NCI-H748 (cell line): ENCODE measurements around the gene IFIT3.
"Not testable (repeated sequence)": the region's sequence is repeated elsewhere in the genome, so short reads cannot be mapped to it uniquely, and the experiment has no call there.

Source experiments
- DNase-seq: peaks from one replicate; lab custom pipeline; 2025; ENCODE audit not compliant: unreplicated experiment; lab: John Stamatoyannopoulos, UW

IFIT3 gene

DNA sequence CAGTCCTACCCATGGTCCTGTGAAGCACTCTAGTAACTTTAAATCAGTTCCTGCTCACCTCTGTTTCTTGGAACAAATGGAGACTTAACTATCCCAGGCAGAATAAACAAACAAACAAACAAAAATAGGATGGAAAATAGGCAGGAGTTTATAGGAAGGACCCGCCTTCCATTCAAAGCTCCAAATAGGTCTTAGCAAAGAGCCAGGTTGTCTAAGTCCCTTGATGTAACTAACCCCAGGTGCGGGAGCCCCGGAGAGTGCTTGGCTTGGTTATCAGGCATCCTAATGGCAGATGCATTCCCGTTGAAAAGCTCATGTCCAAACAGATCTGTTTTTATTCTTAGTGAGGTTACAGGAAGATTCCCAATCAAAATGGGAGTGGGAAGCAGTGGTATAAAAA is 23.8 kb upstream of the IFIT3 start:
- peak; percentile 17 for DNase-seq

DNA sequence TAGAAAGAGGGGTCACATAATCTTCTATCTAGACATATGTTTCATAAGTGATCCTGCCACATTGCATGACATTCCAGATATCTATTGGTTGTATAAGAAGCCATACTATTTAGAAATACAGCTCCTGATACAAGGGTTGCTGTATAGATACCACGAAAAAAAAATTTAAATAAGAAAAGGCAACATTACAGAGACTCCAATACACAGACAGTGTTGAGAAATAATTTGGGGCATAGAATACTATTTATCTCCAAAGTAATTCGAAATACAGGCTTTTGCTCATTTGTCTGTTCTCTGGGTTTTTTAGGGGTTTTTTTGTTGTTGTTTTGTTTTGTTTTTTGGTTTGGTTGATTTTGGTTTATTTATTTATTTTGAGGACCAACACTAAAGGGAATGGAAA is 23.4 kb upstream of the IFIT3 start:
- no peak for DNase-seq

DNA sequence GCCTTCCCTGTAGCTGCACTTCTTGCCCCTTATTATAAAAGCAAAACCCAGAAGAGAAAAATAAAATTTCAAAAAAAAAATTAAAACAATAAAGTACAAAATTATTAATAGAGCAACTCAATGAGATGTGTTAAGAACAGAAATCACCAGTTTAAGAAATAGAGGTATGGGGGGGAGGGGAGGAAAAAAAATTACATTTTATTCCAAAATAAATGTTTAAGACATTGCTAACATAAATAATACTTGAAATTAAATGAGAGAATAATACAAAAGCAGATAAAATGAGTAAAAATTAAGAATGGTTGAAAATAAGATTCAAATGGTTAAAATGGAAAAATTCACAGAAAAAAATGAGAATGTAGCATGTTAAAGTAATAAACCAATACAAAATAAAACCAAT is 22.9 kb upstream of the IFIT3 start:
- no peak for DNase-seq

DNA sequence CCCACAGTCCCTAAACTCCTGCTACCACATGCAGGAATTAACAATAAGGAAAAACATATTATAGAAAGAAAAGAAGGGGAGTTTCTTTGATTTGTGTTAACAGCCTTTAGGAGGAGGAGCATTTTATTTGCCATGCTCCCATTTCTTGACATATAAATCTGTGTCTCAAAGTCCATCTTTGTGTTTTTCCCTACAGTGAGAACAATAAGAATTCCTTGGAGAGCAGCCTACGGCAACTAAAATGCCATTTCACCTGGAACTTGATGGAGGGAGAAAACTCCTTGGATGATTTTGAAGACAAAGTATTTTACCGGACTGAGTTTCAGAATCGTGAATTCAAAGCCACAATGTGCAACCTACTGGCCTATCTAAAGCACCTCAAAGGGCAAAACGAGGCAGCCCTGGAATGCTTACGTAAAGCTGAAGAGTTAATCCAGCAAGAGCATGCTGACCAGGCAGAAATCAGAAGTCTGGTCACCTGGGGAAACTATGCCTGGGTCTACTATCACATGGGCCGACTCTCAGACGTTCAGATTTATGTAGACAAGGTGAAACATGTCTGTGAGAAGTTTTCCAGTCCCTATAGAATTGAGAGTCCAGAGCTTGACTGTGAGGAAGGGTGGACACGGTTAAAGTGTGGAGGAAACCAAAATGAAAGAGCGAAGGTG is 21.9 kb upstream of the IFIT3 start:
- DNase-seq = no peak

DNA sequence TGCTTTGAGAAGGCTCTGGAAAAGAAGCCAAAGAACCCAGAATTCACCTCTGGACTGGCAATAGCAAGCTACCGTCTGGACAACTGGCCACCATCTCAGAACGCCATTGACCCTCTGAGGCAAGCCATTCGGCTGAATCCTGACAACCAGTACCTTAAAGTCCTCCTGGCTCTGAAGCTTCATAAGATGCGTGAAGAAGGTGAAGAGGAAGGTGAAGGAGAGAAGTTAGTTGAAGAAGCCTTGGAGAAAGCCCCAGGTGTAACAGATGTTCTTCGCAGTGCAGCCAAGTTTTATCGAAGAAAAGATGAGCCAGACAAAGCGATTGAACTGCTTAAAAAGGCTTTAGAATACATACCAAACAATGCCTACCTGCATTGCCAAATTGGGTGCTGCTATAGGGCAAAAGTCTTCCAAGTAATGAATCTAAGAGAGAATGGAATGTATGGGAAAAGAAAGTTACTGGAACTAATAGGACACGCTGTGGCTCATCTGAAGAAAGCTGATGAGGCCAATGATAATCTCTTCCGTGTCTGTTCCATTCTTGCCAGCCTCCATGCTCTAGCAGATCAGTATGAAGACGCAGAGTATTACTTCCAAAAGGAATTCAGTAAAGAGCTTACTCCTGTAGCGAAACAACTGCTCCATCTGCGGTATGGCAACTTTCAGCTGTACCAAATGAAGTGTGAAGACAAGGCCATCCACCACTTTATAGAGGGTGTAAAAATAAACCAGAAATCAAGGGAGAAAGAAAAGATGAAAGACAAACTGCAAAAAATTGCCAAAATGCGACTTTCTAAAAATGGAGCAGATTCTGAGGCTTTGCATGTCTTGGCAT is 21.1 kb upstream of the IFIT3 start:
- DNase-seq = no peak

DNA sequence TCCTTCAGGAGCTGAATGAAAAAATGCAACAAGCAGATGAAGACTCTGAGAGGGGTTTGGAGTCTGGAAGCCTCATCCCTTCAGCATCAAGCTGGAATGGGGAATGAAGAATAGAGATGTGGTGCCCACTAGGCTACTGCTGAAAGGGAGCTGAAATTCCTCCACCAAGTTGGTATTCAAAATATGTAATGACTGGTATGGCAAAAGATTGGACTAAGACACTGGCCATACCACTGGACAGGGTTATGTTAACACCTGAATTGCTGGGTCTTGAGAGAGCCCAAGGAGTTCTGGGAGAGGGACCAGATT is 20.6 kb upstream of the IFIT3 start:
- DNase-seq = no peak

DNA sequence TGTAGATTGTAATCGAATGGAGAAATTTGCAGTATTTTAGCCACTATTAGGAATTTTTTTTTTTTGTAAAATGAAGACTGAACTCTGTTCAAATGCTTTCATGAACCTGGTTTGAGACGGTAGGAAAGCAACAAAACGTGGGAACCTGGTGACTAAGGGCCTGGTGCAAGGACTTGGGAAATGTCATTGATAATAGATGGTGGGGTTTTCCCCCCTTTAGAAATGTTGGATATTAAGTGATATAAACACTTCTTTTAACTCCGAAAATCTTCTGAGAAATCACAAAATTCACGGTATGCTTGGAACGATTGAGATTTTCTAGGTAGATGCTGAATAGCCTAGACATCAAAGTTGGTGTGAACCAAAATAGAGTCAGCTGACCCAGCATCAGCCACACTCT is 19.5 kb upstream of the IFIT3 start:
- DNase-seq = no peak

DNA sequence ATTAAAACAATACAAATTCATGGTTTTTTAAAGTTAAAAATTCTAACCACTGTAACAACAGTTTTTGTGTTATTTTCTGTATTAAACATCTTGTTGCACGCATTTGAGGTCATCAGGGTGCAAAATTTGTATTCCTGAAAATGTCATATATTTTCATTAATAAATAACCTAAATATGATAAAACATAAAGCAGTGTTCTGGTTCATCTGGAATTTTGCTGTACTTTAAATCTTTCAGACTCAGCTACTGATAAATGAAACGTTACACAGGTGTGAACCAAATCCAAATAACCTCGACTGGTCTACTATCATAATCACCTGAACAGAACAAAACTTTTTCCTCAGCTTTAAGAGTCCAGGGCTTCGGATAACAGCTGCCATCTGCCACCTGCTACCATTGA is 19.1 kb upstream of the IFIT3 start:
- DNase-seq = no peak

DNA sequence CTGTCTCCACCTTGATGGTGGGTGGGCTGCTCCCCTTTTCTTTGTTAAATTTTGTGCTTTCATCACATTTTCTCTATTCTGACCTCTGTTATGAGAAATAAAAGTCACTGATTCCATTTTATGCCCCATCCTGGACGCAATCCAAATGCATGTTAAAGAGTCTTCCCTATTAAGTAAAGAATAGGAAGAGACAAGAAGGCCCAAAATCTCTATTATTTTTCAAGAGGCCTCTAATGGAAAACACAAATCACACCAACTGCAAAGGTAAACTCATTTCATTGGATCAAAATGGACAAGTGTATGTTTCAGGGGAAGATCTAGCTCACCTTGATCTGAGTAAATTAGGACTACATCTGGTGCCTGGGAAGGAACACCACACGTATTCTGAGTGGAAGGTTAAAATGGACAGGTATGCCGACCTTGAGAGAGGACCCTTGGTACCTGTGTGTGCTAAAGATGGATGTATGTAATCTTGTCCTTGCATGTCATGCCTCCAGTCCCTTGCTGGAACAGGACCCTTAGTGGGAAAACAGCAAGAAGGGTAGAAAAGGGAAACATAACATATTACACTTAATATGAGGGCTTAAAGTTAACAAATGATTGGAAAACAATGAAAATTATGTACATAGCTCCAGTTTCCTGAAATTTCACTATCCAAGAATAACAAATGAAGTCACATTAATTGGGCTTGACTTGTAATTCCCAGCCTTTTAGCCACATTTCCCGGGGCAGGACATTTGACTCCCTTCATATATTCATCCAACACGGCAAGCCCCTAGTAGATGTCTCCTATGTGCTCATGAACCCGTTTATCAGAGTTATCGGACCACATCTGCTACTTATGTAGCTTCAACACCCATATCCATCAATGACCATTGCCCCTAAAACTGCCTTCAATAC is 18.4 kb upstream of the IFIT3 start:
- DNase-seq = peak; percentile 93

DNA sequence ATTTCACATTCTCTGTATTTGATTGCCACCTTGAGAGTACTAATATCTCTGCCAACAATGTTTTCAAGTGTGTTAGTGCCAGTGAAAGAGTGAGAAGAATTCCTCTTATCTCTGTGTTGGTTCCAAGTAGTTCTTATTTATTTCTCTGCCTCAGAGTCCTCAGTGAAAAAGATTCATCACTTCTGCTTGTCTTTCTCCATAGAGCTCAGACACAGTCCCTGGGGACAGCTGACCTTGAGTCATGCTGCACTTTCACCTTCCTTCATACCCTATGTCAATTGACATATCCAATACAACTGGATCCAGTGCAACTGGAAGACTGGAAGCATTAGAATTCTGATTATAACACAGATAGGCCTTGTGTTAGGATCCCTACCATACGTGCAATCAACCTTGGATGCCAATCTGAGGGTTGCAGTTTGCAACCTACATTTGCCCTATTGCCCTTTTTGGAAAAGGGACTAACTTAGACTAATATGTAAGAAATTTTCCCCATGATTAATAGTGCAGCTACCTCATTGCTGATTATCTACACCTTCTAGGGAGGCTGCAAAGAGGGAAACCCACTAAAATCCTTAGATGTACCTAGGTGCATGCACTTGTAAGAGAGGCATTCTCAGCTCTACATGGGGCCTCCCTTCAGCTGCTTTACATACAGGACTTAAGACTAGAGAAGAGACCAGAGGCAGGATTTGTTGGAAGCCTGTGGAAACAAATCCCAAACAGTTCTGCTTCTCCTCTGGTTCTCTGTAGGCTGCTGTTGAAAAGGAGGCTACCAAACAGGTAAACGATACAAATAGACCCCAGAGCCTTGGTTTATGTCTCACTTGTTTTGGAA is 17.5 kb upstream of the IFIT3 start:
- DNase-seq = no peak

DNA sequence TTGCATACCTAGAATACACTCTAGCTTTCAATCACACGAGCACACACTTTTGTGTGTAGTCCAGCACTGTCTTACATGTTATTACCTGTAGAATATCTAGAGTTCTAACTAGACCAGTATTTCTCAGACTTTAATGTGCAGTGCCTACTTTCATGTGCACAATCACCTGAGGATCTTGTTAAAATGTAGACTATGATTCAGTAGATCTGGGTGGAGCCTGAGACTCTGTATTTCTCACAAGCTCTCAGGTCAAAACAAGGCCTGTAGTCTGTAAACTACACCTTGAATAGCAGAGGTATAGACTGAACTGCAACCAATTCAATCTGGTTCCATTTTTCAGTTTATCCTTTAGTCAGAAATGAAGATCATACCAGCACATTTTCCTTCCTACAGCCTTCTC is 14.8 kb upstream of the IFIT3 start:
- DNase-seq = no peak

DNA sequence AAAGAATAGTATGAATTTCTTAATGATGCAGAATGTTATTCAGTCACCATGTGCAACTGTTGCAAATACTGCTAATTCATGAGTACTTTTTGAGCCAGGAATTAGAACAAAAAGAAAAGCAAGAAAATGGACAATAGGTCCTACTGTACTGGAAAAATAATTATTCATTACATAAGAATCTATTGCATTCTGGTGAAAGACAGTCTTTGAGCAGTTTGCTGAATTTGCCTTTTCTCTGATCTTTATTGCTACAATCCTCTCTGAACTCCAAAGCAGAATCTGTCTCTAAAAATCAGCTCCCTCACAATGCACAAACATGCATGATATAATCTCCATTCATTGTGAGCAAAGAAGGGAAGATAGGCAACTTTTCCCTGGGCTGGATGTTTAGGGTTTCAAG is 13.1 kb upstream of the IFIT3 start:
- no peak for DNase-seq

DNA sequence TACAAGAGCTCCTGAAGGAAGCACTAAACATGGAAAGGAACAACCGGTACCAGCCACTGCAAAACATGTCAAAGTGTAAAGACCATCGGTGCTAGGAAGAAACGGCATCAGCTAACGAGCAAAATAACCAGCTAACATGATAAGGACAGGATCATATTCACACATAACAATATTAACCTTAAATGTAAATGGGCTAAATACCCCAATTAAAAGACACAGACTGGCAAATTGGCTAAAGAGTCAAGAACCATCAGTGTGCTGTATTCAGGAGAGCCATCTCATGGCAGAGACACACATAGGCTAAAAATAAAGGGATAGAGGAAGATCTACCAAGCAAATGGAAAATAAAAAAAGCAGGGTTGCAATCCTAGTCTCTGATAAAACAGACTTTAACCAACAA is 9.8 kb upstream of the IFIT3 start:
- DNase-seq = not testable (repeated sequence)

DNA sequence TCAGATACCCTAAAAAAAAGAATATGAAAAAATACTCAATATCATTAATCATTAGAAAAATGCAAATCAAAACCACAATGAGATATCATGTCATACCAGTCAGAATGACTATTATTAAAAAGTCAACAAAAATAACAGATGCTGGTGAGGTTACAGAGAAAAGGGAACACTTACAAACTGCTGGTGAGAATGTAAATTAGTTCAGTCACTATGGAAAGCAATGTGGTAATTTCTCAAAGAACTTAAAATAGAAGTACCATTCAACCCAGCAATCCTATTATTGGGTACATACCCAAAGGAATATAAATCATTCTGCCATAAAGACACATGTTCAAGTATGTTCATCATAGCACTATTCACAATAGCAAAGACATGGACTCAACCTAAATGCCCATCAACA is 2.7 kb upstream of the IFIT3 start:
- not testable (repeated sequence) for DNase-seq

DNA sequence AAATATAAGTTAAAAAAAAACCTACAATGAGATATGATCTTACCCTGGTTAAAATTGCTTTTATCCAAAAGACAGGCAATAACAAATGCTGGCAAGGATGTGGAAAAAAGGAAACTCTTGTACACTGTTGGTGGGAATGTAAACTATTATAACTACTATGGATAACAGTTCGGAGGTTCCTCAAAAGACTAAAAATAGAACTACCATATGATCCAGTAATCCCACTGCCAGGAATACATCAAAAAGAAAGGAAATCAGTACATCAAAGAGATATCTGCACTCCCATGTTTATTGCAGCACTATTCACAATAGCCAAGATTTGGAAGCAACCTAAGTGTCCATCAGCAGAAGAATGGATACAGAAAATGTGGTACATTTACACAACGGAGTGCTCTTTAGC is 1.9 kb upstream of the IFIT3 start:
- not testable (repeated sequence) for DNase-seq

DNA sequence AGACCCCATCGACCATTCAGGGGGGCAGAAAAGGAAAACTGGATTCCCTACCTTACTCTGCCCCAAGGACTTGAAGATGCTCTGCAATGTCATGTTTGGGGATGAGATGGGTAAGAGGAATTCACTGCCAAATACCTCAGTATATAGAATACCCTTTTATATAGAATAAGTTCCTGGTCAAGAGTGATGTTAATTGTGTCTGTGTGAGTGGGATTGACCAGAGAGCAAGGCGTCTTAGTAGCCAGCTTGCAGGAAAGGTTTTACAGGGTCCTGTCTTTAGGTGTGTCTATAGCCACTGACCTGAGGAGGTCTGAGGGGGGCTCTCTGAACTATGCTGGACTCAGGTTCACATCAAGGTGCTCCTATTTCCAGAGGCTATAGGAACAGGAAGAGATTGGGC is 1.4 kb downstream of the IFIT3 start:
- no peak for DNase-seq

DNA sequence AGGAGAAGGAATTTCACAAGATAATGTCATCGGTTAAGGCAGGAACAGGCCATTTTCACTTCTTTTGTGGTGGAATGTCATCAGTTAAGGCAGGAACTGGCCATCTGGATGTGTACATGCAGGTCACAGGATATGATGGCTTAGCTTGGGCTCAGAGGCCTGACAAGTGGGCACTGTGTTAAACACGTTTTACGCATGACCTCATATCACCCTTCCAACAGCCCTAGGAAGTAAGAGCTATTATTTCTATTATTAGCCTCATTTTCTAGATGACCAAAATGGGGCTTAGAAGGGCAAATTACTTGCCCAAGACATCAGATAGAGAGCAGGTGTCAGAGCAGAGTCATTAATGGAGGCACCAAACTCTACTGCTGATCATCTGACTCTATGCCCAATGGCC is 2.2 kb downstream of the IFIT3 start:
- DNase-seq = not testable (repeated sequence)

DNA sequence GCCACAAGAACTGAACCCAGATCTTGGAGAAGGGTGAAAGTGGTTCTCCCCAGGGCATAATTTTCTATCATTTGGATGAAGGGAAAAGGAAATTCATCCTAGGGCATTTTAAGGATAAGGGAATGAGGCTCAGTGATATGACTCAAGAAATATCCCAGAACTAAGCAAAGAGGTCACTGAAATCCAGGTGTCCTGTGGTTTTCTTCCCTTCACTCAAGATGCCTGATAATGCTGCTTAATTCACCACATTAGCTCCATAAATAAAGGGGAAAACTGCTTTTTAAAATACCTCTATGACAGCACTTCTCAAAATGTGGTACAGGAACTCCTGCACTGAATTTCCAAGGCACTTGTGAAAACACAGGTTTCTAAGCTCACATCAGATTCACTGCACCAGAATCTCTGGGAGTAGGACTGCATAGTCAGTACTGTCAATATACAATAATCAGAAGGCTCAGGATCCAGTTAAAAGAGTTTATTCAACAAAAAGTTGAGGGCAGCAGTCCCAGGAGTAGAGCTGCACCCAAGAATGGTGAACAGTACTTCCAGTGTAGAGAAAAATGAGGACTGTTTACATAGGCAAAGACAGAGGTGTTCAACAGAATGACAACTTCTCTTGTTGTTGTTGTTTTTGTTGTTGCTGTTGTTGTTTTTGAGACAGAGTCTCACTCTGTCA is 2.9 kb downstream of the IFIT3 start:
- DNase-seq = no peak

DNA sequence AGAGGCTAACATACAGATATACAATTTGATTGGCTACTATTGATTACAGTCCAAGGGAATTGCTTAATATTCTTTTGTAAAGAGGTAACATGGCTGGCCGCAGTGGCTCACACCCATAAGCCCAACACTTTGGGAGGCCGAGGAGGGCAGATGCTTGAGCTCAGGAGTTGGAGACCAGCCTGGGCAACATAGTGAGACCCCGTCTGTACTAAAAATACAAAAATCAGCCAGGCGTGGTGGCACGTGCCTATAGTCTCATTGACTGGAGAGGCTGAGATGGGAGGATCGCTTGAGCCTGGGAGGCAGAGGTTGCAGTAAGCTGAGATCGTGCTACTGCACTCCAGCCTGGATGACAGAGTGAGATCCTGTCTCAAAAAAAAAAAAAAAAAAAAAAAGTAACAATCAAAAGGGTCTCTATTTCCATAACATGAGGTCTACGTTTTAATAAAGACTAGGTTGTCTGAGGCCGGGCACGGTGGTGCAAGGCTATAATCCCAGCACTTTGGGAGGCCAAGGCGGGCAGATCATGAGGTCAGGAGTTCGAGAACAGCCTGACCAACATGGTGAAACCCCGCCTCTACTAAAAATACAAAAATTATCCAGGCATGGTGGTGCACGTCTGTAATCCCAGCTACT is 3.8 kb downstream of the IFIT3 start:
- not testable (repeated sequence) for DNase-seq

DNA sequence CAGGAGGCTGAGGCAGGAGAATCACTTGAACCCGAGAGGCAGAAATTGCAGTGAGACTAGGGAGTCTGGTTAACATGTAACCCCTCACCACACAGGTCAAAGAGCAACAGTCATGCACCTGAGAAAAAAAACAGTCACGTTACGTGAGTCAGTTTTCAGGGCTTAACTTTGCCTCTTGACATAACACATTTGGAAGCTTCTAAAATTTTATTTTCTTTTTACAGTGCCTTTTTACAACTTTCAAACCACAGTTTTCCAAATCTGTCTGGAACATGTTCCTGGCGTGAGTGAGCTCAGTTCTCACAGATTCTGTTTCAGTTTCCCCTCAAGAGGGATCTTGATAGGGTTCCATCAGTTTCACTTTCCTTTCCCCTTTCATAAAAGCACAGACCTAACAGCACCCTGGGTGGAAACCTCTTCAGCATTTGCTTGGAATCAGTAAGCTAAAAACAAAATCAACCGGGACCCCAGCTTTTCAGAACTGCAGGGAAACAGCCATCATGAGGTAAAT is 4.4 kb downstream of the IFIT3 start:
- no peak for DNase-seq
